ENCODE measurements around the gene MLH1.
A peak's percentile ranks its signal among the peaks of the same experiment; 100 is the strongest.

MLH1 gene

DNA sequence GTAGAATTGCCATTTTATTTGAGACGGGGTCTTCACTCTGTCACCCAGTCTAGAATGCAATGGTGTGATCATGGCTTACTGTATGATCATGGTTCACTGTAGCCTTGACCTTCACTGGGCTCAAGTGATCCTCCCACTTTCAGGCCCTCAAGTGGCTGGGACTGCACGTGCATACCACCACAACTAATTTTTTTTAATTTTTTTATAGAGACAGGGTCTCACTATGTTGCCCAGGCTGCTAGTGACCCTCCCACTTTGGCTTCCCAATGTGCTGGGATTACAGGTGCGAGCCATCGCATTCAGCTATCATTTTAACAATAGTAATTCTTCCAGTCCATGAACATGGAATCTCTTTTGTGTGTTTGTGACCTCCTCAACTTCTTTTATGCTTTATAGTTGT, 12.3 kb upstream of the MLH1 start:
- DNase-seq (ENCODE audit: low spot score), result no peak

DNA sequence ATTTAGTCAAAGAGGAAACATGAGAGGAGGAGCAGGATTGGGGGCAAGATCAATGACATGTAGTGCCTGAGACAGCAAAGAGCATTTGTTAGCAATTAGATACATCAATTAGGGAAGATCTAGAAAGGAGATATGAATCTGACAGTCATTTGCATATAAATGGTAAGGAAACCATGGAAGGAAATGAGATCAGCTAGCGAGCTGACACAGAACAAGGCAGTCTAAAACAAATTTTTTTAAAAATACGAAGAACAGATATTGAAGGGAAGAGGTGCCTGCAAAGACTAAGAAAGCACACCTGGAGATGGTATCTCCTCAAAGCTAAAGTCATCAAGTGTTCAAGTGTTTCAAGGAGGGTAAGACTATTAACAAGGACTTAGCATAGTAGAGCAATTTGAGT, 5.0 kb upstream of the MLH1 start:
- DNase-seq (ENCODE audit: low spot score), result no peak

DNA sequence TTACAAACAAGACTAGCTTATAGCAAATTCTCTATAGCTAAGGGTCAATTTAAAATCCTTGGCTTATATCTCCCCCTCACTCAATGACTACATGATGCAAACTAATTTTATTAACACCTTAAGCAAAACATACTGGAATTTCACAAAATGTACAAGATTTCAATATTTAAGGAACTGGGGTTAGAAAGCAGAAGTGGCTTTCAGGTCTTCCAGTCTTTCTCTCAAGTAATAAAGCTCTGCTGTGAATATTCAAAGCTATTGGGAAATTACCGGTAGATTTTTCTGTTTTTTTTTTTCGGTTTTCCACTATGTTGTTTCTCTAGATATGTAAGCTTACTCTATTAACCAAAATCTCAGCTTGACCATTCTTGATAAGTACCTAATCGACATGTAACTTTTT, 4.3 kb upstream of the MLH1 start:
- DNase-seq (ENCODE audit: low spot score), result no peak

DNA sequence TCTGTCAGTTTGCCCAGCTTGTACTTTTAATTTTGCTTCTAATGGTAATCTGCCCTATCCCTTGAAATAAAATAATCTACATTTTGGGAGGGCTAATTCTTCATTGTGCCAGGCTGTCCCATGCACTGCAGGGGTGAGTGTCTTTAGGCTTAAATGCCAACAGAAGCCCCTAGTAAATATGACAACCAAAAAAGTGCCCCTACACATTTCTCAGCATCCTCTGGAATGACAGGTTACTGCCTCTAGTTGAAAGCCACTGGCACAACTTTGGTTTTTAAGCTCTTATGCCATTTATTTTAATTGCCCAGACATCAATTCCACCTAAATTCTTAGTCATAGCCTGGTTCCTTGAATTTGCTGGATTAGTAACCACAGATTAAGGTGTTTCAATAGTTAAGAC, 3.8 kb upstream of the MLH1 start:
- no peak for DNase-seq (ENCODE audit: low spot score)

DNA sequence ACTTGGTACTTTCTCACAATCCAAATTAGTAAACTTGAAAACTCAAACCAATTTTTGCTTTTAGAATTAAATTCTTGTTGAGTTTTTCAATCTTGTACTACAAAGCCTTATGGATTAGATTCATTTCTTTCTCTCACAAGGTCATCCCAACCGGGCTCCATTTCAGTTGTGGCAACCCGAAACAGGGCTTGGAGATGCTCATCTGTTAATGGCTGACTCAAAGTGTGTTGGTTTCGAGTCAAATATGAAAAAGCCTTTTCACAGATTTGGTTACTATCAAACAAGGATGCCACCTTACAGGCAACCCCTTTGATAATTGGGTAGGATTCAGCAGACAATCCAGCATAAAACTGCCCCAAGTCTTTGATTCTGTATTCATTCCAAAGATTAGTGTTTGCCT, 2.2 kb upstream of the MLH1 start:
- no peak for DNase-seq (ENCODE audit: low spot score)

DNA sequence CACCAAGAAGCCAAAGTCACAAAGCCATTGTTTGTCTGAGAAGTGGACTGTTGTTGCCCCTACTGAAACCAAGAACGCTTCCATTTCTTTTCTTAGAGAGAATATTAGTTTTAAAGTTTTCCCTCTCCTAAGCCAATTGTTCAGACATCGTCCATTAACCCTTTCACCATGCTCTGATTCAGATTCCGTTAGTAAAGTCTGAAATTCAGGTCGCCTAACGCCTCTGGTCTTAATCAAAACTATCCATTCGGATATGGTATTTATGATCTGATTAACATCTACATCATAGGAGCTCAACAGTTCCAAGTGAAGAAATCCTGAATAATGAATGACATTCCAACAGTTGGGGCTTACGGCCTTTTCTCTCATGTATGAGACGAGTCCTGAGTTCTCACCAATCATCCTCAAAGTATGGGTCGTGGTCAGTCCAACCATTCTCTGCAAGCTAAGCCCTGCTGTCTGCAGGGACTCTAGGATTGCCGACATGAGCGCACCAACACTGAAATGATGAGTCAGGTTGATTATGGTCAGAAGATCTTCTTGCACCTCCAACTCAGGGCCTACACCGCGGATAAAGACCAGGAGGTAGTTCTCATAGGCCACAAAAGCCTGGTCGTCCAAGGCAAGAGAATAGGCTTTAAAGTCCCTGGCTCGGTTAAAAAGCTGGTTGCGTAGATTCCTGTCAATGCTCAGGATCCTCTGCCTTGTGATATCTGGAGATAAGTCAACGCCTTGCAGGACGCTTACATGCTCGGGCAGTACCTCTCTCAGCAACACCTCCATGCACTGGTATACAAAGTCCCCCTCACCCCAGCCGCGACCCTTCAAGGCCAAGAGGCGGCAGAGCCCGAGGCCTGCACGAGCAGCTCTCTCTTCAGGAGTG, 1.2 kb upstream of the MLH1 start:
- peak; percentile 33 for DNase-seq (ENCODE audit: low spot score)

DNA sequence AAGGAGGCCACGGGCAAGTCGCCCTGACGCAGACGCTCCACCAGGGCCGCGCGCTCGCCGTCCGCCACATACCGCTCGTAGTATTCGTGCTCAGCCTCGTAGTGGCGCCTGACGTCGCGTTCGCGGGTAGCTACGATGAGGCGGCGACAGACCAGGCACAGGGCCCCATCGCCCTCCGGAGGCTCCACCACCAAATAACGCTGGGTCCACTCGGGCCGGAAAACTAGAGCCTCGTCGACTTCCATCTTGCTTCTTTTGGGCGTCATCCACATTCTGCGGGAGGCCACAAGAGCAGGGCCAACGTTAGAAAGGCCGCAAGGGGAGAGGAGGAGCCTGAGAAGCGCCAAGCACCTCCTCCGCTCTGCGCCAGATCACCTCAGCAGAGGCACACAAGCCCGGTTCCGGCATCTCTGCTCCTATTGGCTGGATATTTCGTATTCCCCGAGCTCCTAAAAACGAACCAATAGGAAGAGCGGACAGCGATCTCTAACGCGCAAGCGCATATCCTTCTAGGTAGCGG, 452 bp upstream of the MLH1 start, which contains the start of gene EPM2AIP1:
TSS of gene EPM2AIP1 (minus strand) at position 326 of the 520 bp plus-strand sequence. CDS start at position 272, 54 bp downstream.
- no peak for DNase-seq (ENCODE audit: low spot score)

DNA sequence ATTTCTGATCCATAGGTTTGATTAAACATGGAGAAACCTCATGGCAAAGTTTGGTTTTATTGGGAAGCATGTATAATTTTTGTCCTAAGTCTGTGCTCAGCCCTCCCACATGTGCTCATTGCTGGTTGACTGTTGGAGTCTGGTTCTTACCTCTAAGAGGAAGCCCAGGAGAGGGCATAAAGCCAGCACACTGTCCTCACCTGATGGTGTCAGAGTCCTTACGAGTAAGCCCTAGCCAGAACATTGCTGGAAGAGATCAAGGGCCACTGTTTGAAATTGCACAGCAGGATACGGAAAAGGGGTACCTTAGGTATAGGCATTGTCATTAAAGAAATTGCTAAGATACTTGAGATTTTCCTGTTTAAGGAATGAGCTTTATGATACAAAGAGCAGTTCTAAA, 21.3 kb downstream of the MLH1 start:
- DNase-seq (ENCODE audit: low spot score), result no peak

DNA sequence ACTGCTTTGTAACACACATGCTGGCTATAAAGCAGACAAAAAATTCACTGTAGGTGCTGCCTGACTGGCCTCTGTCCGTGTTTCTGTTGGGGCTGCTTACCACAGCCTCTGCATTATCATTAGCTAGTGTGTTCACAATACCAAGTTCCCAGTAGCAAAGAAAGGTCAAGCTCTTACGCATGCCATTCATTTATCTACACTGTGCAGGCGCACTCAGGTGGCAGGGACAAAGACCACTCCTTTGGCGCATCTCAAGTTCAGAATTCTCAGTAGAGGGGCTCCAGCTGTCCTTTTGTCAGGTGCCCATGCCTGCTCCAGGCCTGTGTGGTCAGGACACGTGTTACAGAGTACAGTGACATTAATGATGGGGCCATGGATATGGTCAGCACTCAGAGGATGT, 22.3 kb downstream of the MLH1 start:
- DNase-seq (ENCODE audit: low spot score), result no peak

DNA sequence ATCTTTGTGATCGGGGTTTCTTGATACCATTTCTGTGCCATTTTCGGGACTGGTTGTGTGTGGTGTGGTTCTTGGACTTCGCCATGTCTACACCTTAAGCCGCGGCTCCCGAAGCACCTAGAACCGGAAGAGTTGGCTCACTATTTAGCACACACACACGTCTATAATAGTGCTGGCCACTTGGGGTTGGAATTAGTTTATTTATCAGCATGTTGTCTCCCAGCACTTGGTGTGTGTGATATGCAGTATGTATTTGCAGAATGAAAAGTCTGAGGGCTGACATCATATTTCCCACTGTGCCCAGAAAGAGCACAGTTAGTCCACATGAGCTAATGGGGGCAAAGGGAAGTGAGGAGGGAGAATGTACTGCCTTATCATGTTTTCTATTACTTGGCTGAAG, 23.6 kb downstream of the MLH1 start:
- no peak for DNase-seq (ENCODE audit: low spot score)

DNA sequence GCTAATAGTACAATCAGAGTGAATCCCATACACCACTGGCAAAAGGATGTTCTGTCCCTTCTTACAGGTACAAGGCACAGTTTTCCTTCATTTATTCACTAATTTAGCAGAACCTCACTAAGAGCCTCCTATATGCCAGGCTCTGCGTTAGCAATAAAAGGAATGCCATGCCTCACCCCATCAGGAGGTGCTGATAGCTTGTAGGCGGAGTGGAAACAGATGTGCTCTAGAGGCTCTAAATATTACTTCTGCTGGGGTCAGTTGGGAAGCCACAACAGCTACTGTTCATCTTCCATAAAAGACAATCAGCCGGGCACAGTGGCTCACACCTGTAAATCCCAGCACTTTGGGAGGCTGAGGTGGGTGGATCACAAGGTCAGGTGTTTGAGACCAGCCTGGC, 24.4 kb downstream of the MLH1 start:
- DNase-seq (ENCODE audit: low spot score), result no peak

DNA sequence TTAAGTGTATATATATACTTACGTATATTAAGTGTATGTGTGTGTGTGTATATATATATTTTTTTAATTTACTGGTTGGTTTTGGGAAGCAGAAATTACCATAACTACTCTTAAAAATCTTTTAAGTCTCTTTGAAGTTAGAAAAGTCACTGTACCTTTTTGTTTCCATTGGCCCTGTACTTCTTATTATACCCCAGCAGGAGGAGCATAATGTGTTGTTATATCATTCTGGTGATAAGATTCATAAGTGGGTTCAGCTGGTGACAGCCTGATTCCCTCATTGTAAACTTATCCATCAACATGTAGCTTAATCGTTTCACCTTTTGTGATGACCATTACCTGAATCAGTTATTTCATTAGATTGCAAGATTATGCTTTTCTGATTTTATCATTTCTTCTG, 30.8 kb downstream of the MLH1 start:
- no peak for DNase-seq (ENCODE audit: low spot score)

DNA sequence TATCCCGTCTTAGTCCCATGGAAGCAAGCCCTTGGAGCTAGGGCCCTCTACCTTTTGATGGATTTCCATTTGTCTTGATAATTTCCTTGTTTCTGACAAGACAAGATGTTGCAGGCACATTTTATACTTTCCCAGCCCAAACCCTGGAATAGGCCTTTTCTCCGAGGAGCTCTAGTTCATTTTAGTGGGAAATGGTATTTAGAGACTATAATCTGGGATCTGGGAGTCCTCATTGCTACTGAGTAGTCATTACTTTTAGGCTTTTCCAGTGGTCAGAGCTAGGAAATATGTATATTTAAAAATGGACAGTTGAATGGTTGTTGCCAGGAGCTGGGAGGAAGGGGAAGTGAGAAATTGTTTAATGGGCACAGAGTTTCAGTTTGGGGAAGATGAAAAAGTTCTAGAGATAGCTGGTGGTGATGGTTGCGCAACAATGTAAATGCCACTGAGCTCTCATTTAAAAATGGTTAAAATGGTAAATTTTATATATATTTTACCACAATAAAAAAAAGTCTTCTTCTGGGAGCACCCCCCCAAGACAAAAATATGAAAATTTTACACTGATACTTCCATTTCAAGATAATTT, 31.6 kb downstream of the MLH1 start:
- DNase-seq (ENCODE audit: low spot score), result no peak

DNA sequence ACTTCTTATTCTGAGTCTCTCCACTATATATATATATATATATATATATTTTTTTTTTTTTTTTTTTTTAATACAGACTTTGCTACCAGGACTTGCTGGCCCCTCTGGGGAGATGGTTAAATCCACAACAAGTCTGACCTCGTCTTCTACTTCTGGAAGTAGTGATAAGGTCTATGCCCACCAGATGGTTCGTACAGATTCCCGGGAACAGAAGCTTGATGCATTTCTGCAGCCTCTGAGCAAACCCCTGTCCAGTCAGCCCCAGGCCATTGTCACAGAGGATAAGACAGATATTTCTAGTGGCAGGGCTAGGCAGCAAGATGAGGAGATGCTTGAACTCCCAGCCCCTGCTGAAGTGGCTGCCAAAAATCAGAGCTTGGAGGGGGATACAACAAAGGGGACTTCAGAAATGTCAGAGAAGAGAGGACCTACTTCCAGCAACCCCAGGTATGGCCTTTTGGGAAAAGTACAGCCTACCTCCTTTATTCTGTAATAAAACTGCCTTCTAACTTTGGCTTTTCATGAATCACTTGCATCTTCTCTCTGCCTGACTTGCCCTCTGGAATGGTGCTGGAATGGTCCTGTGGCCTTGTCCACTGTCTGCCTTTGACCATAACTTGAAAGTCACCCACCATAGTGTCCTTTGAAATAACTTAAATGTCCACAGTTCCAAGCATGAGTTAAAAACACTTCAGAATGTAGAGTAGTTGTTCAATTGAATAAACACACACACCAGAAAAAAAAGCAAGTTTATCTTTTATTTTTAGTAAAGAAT, 32.4 kb downstream of the MLH1 start:
- DNase-seq (ENCODE audit: low spot score), result no peak

DNA sequence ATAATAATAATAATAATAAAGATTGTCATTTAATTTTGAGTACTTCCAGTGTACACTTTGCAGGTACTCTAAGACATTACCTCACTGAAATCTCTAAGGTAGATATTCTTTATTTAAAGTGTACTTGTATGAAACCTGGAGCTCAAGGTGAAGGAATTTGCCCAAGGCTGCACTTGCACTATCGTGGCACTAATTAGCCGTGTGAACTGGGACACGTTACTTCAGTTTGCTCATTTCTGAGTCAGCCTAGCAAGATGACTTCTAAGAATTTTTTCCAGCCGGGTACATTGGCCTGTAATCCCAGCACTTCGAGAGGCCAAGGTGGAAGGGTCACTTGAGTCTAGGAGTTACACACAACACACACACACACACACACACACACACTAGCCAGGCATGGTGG, 33.5 kb downstream of the MLH1 start:
- DNase-seq (ENCODE audit: low spot score), result no peak

DNA sequence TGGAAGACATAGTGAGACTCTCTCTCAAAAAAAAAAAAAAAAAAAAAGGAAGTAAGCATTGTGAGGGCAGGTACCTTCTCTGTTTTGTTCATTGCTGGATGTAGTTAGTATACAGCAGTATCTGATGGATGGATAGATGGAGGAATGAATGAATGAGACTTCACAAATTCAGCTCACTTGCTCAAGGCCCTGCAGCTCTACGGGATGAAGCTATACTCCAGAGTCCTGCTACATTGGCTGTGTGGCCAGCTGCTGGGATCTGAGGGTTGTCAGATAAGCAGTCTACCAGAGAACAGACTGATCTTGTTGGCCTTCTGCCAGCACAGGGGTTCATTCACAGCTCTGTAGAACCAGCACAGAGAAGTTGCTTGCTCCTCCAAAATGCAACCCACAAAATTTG, 35.0 kb downstream of the MLH1 start:
- no peak for DNase-seq (ENCODE audit: low spot score)

DNA sequence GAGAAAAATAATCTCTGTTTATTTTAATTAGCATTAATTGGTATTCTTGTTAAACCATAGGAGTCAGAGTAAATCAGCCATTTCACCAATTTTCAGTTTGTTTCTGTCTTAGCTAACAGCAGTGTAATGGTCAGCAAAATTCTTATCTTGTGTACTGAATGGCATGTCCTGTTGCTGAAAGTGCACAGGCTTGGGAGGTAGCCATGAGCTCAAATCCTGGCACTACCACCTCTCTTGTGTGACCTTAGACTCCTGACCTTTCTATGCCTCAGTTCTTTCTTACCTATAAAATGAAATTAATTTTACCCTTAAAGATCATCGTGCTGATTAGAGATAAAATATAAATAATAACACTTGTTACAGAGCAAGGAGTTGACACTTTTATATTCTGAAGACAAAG, 35.8 kb downstream of the MLH1 start:
- no peak for DNase-seq (ENCODE audit: low spot score)

DNA sequence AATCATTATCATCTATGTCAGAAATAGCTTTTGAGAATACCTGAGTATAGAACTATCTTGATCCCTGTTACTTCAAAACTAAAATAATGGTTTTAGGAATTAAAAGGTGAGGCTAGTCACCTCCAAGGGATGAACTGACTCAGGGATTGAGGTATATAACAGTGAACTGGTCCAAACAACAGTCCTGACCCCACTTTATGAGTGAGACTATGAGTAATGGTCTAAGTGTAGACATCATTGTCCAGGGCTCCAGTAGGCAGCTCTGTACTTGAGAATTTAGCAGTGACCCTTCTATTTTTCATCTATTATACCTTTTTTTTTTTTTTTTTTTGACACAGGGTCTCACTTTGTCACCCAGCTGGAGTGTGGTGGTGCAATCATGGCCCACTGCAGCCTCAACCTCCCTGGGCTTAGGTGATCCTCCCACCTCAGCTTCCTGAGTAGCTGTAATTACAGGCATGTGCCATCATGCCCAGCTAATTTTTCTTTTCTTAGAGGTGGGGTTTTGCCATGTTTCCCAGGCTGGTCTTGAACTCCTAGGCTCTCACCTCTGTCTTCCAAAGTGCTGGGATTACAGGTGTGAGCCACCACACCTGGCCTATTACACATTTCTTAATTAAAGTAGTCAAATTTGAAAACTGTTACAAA, 36.3 kb downstream of the MLH1 start:
- DNase-seq (ENCODE audit: low spot score), result no peak

DNA sequence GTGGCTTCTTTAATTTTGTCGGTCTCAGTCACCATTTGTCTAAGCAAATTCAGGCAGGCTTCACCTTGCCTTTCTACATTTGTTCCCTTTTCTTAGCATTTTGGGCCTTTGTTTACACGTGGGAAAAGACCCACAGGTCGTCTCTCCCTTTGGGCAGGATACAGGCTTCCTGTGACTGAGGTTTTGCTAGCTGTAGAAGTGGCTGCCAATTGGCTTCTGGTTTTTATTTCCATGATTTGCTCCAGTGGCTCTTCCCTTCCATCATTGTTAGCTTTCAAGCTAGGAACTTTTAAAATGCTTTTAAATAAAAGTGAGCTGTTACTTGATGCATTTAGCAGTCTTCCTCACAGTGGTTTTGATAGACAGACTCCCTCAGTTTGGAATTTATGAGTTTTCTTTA, 37.3 kb downstream of the MLH1 start:
- no peak for DNase-seq (ENCODE audit: low spot score)

DNA sequence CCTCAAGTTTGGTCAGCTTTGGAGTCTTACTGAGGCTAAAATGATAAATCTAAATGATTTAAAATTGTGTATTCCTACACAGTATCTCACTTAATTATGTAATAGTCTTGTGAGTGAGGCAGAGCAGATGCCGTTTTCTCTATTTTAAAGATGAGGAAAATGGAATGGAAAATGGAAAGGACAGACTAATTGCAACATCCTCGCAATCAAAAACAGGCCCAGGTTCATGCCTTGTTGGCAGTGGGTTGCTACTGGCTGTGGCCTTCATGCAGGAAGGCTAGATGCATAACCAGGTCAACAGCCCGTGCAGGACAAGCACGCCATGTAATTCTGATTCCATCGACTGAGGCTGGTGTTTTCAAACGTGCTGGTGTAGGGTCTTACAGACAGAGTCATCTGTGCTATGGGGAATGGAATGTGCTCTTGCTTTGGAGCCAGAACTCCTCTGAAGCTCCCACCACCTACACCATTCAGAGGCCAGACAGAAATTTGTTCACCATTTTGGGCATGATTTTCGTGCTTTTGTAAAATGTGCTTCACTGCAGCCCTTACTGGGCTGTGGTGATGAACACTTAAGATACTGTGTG, 37.9 kb downstream of the MLH1 start:
- DNase-seq (ENCODE audit: low spot score), result no peak

DNA sequence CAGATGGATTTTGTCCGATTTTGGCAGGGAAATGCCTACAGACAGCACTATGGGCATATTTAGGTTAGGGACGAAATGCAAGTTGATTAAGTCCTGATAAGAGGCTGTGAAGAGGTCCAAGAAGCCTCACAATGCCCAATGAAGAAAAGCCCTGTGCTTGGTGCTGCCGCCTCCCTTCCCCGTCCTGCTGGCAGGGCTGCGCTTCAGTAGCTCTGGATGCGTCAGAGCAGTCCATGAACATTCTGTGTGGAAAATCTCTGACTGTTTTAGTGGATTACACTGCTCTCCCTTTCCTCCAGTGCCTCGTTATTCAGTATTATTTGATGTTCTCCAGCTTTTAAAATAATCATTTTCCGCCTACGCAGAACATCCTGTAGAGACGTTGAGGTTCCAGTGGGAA, 39.6 kb downstream of the MLH1 start:
- peak; percentile 69 for DNase-seq (ENCODE audit: low spot score)

DNA sequence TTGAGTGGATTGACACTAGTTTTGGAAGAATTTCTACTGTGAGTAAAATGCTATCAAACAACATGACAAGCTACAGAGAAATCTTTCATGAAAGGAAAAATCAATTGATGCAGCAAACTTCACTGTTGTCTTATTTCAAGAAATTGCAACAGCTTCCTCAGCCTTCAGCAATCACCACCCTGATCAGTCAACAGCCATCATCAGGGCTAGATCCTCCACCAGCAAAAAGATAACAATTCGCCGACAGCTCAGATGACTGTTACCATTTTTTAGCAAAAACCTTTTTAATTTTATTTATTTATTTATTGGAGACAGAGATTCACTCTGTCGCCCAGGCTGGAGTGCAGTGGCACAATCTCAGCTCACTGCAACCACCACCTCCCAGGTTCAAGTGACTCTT, 44.0 kb downstream of the MLH1 start:
- DNase-seq (ENCODE audit: low spot score), result no peak

Data from putamen (tissue), 1 donor.